Lung microvascular endothelial cell (primary cell): ENCODE results near the gene KLF13. TPM values are rescaled to one million over a fixed set of nuclear protein-coding genes. Genes with fewer than 3 reads are reported as not detected.

ENCODE experiments used
- DNase-seq, 2 donors: peaks; one replicate each; pipeline versions ENCODE4 v3.0.0 to v3.0.0-alpha.2; 2010; ENCODE audit warnings: low read depth in 2 of 2
- total RNA-seq: library from RNA; depleted of rRNA; stranded (reverse); fragments of >200 nt; gene quantifications from 2 replicates; pipeline ENCODE4 v1.2.1, GENCODE V29; 2014

Gene KLF13
- total RNA-seq, 1 donor from 2014 or later, result 31.7 TPM

DNA sequence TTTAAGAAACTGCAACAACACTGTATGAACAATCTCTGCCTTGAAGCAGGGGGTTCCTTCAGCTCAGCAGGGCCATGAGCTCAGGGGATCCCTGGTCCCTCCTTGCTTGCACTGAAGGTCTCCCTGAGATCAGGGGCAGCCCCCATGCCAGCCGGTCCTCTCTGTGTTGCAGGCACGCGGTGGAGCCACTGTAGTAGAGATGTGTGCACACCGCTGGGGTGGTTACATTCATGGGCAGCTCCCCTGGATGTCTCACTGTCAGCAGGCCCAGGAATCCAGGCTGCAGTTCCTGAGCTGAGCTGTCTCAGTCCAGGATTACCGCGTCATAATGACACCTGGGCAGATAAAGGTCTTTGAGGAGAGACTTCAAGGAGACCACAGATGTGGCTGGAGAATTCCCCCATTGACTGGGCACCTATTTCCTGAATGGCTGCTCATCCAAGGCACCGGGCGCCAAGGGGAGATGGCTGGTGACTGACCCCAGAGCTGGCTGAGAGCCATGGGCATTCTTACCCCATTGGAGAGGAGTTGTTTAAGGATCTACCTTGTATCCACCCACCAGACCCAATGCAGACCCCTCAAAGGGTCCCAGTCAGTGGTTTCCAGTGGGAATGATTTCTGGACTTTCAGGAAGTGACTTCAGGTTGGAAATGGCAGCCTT lies 10.4 kb upstream of the KLF13 start:
- no peak for DNase-seq

- no peak for DNase-seq
These were observed 9.6 kb upstream of the KLF13 start for GRCh38 chr15:31317017-31317416.

- DNase-seq, result no peak
These were observed 9.0 kb upstream of the KLF13 start for GRCh38 chr15:31317421-31318327.

- DNase-seq, result no peak
These were observed 8.2 kb upstream of the KLF13 start for GRCh38 chr15:31318429-31318828.

DNA sequence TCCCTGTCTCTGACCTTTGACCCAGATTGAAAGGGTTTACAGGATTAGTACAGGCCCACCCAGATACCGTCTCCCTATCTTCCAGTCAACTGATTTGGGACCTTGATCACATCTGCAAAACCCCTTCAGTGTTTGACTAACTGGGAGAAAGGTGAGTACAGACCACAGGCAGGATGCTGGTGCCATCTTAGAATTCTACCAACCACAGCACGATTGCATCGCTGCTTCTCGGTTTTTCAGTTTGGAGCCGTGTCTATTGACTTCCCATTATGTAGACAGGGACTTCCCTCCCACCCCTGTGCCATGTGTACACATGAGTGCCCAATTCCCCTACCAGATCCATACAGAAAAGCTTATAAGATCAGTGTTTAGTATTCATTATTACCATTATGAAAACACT lies 6.6 kb upstream of the KLF13 start:
- no peak for DNase-seq

DNA sequence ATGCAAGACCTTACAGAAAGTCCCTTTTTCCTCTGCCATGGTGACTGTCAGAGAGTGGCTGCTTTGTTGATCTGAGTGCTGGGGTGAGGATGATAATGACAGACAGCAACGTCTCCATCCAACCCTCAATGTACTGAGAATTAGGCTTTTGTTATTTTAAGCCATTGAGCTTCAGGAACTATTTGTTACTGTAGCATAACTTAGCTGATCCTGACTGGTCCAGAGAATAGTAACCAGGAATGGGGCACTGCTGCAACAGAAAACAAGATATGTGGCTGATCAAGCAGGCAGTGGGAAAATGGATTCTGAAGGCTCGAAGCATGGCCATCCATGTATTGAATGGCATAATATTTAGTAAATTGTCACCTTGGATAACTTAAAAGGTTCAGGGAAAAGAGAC lies 5.2 kb upstream of the KLF13 start:
- no peak for DNase-seq

GRCh38 chr15:31322504-31322903 lies 4.1 kb upstream of the KLF13 start:
- DNase-seq, result no peak

DNA sequence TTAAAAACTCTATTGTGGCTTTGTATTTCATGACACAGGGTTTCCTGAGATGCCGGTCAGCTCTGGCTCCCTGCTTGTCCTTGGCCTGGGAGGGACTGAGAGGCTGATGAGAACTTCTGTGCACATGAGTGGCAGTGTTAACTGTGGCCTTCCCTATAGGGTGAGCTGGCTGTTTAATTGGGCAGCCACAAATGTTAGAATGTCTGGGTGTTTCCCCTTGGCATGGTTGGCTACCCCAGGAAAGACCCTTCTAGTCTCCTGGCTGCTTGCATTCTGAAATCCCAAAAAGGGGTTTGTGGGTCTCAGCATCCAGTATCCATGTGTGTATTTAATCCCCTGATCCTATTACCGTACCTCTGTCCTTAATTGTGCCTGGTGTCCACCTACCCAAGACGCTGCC lies 3.0 kb upstream of the KLF13 start:
- DNase-seq, result no peak

GRCh38 chr15:31324186-31324585 lies 2.4 kb upstream of the KLF13 start:
- DNase-seq, result no peak

GRCh38 chr15:31324806-31325594 lies 1.6 kb upstream of the KLF13 start:
- no peak for DNase-seq

- peak in 1 of 2 donors; percentile 60 for DNase-seq
These were observed 960 bp upstream of the KLF13 start for GRCh38 chr15:31325595-31326155.

- DNase-seq, result peak; percentile 77 to 78
These were observed 437 bp downstream of the KLF13 start for GRCh38 chr15:31326875-31327668.

GRCh38 chr15:31327669-31328427 lies 1.2 kb downstream of the KLF13 start:
- DNase-seq, result peak; percentile 46 to 71

DNA sequence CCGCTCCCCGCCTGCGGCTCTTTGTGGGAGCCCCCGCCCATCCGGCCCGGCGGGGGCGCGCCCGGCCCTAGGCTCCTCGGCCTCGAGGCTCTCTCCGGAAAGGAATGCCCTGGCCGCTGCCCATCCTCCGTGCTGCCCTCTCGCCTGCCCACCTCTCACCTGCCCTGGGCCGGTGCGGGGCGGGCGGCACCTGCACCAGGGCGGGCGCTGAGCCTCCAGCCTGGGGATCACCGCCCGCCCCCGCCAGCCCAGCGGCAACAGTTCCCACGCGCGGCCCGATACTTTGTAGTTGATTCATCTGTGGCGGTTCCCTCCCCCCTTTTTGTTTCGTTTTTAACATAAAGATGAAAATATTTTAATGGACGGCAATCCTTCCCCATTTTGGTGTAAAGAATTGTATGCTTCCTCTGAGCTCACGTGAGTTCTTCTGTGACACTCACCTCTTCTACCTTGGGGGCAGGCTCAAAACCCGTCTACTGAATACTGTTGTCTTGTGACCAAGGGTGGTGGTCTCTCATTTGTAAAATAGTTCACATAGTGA lies 1.9 kb downstream of the KLF13 start:
- peak; percentile 33 to 51 for DNase-seq

DNA sequence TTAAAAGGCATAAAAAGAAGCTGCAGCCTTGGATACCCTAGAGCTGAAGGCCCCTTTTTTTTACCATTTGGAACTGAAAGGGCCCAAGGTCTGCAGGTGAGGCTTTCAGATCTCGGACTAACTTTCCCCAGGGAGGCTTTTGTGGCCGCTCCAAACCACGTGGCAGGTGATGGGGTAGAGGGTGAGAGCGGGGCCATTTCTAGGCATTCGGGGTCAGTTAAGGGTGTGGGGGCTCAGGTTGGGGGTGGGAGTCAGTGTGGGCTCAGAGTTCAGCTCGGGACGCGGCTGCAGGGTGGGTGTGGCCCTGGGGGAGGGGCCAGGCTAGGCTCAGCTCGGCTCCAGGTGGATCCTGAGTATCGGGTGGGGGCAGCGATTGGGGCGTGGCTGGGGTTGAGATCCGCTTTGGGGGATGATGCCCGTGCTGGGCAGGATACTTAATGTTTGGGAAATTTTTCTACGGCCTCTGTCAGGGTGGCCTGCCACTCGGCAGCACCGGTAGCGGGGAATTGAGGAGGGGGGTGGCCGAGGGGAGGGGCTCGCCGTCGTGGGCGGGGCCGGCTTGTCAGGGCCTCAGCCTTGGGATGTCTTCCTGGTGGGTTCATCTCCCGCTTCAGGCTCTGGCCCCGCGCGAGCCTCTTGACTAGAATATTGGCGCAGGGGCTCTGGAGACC lies 2.5 kb downstream of the KLF13 start:
- DNase-seq, result no peak

DNA sequence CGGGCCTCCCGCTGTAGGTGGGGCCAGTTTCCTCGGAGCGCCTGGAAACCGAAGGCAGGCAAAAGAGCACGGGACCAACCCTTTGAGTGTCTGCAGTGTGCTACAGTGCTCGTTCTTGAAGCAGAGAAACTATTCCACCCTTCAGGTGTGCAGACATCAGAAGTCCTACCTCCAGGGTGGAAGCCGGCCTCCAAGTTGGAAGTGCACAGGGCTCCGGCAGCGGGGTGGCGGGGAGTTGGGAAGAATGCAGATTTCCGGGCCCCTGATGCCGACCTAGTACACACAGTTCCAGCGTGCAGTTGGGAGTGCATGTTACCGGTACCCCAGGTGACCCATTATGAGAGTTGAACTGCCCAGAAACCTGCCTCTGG lies 3.0 kb downstream of the KLF13 start:
- no peak for DNase-seq

DNA sequence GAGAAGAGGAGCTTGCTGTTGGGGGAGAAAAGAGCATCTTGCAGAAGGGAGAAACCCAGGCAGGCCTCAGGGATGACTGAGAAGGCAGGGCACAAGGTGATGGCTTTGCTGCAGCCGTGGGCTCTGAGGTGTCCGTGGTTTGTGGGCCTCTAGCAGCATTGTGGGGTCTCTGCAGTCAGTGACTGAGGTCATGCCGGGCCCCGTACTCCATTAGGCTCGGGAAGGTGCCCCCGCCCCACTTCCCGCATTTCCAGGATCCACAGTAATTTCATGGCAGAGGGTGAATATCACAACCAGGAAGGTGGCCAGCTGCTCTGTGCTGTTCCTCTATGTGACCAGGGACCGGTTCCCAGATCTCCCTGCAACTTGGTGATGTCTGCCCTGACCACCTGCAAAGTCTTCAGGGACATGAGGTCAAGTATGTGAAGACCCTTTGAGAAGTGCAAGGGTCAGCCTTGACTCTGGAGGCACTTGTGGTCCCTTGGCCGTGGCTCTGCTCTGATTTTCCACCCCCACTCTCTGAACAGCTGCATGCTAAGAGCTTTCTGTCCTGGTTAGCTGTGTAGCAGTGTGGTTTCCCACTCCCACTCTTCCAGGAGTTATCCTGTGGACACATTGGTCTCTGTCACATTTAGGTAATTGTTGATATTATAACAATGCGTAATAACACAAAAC lies 3.6 kb downstream of the KLF13 start:
- no peak for DNase-seq

DNA sequence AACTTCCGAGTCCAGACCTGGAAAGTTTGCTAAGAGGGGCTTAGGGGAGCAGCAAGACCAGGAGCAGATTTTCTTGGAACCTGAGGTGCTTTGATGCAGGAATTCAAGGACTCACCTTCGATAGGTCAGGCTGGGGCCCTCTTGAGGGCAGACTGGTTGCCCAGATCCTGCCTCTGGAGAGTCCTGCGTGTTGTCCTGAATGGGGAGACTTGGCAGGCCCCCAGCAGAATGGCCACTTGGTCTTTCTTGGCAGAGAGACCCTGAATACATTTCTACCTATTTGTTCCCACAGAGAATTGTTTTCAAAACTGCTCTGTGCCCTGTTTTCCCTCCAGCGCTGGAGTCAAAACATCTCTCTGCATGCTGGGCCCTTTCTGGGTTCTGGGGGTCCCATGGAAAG lies 4.2 kb downstream of the KLF13 start:
- no peak for DNase-seq

DNA sequence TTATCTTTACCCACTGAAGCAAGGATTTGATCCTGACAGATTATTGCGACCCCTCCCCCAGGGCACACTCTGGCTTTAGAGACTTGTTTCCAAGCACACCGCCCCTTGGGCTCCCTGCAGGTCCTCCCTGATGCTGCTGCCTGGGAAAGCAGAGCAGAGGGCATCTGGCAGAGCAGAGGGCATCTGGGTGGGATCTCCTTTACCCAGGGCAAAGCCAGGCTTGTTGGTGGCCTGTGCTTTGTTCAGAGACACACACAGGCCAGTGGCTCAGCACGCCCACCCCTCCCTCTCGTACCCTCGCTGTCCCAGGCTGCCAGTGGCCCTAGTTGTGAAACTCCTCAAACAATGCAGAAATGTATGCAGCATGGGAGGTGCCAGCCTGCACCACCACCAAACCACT lies 4.8 kb downstream of the KLF13 start:
- DNase-seq, result no peak
